ENCODE data around the gene ALDH2. TPM values are rescaled to one million over a fixed set of nuclear protein-coding genes. Genes with fewer than 3 reads are reported as not detected.

Gene ALDH2
- polyA plus RNA-seq, 1 of the 3 experiments (the other 2 are of a cell fraction): 67.5 TPM

DNA sequence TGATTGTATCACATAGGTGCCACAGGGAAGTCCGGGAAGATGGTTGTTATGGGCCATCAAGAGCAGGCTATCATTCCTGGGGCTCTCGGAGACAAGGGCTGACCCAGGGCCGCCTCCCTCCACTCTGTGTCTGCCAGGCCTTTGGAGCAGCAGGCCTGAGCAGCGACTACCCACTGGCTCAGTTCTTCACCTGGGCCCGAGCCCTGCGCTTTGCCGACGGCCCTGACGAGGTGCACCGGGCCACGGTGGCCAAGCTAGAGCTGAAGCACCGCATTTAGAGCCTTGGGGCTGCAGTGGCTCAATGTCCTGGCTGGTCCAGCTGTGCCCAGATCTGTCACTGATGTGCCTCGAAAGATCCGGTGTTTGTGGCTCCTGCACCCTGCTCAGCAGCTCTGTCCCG, 10.5 kb upstream of the ALDH2 start:
- TF ChIP-seq RFX5 (IDR thresholded peaks at IDR 0.05; ENCODE audit: low read length) (no peak), EZH2phosphoT487 (IDR thresholded peaks at IDR 0.05; ENCODE audit: borderline replicate concordance, low read depth) (no peak), RAD21 (IDR thresholded peaks at IDR 0.05; ENCODE audit: low read length) (no peak), SMC3 (IDR thresholded peaks at IDR 0.05; ENCODE audit: low read depth, low read length) (no peak), NFIC (IDR thresholded peaks at IDR 0.05; ENCODE audit: borderline replicate concordance) (no peak)
- TF ChIP-seq, protein P1, sequence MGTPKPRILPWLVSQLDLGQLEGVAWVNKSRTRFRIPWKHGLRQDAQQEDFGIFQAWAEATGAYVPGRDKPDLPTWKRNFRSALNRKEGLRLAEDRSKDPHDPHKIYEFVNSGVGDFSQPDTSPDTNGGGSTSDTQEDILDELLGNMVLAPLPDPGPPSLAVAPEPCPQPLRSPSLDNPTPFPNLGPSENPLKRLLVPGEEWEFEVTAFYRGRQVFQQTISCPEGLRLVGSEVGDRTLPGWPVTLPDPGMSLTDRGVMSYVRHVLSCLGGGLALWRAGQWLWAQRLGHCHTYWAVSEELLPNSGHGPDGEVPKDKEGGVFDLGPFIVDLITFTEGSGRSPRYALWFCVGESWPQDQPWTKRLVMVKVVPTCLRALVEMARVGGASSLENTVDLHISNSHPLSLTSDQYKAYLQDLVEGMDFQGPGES (IDR thresholded peaks at IDR 0.05; ENCODE audit: low read depth, low read length): no peak
- TF ChIP-seq, protein P2, sequence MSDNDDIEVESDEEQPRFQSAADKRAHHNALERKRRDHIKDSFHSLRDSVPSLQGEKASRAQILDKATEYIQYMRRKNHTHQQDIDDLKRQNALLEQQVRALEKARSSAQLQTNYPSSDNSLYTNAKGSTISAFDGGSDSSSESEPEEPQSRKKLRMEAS (IDR thresholded peaks at IDR 0.05; ENCODE audit: low read depth): no peak
- WGBS (ENCODE audit: low lambda C conversion rate): 98% methylated on average over 12 of the region's 15 CpGs
- H3F3A ChIP-seq (replicated peaks; ENCODE audit: insufficient read depth): no peaks in the 10 kb centered on the region
- H3K36me3 ChIP-seq (replicated peaks in 1 of 2; ENCODE audit: control insufficient read depth in 1 of 2, insufficient read depth in 2 of 2, low read length in 1 of 2): peaks cover under 1 to 12% of the 10 kb centered on the region in 2 experiments
- H3K4me2 ChIP-seq: no peak overlapping the region
- no peak overlapping the region for H3K9ac ChIP-seq
- H2AFZ ChIP-seq (ENCODE audit: low read depth): no peak overlapping the region
- no peaks in the 10 kb centered on the region for H3K9me3 ChIP-seq
- H3K4me3 ChIP-seq (ENCODE audit: low read depth in 2 of 2, low read length in 1 of 2): no peak overlapping the region
- no peak for DNase-seq
- no peaks in the 10 kb centered on the region for H4K20me1 ChIP-seq (ENCODE audit: insufficient read depth)
- ChIA-PET CTCF (interaction anchor here (8.6 kb wide), 1 partner anchor 56 kb away, joined by 101 read pairs; no protein-coding TSS in a partner anchor), POLR2A (no interaction called here)
- H3K27me3 ChIP-seq (ENCODE audit: insufficient read depth): no peaks in the 10 kb centered on the region
- H3K9me2 ChIP-seq: no peaks in the 10 kb centered on the region
- no peak overlapping the region for H3K27ac ChIP-seq (ENCODE audit: low read depth in 2 of 2, low read length in 1 of 2)
- peaks cover 0 to 27% of the 10 kb centered on the region in 2 experiments; a peak in 1 of 4 replicates for H3K4me1 ChIP-seq (ENCODE audit: control insufficient read depth in 1 of 2, insufficient read depth in 2 of 2, low read depth in 1 of 2, low read length in 1 of 2)
- no peaks in the 10 kb centered on the region for H3K79me2 ChIP-seq (ENCODE audit: insufficient read depth)

DNA sequence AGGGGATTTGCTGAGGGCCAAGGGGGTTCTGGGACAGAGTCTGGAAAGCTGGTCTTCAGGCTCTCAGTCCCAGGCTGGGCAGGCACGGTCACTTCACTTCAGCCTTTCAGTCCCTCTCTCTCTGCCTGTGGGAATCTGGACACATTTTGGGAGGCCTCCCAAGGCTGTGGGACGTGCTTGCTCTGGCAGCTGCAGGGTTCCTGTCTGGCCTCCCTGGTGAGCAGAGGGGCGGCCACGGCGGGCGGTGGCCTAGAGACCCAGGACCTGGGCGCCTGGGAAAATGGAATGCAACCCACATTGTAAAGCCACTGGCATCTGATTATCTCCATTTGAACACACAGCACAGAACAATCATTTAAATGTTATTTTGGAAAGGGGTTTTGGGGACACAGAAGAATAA, 10.1 kb upstream of the ALDH2 start:
- Histone ChIP-seq H3K4me1 (ENCODE audit: control insufficient read depth in 1 of 2, insufficient read depth in 2 of 2, low read depth in 1 of 2, low read length in 1 of 2) (peaks cover 0 to 27% of the 10 kb centered on the region in 2 experiments; a peak in 1 of 4 replicates), H3K4me3 (ENCODE audit: low read depth in 2 of 2, low read length in 1 of 2) (no peak overlapping the region), H3F3A (replicated peaks; ENCODE audit: insufficient read depth) (no peaks in the 10 kb centered on the region), H3K36me3 (replicated peaks in 1 of 2; ENCODE audit: control insufficient read depth in 1 of 2, insufficient read depth in 2 of 2, low read length in 1 of 2) (peaks cover 0 to 12% of the 10 kb centered on the region in 2 experiments), H2AFZ (ENCODE audit: low read depth) (no peak overlapping the region), H3K9me2 (no peaks in the 10 kb centered on the region), H3K79me2 (ENCODE audit: insufficient read depth) (no peaks in the 10 kb centered on the region), H3K9ac (no peak overlapping the region), H3K27me3 (ENCODE audit: insufficient read depth) (no peaks in the 10 kb centered on the region), H3K4me2 (no peak overlapping the region), H4K20me1 (ENCODE audit: insufficient read depth) (no peaks in the 10 kb centered on the region), H3K9me3 (no peaks in the 10 kb centered on the region), H3K27ac (ENCODE audit: low read depth in 2 of 2, low read length in 1 of 2) (no peak overlapping the region)
- DNase-seq: no peak
- ChIA-PET POLR2A (no interaction called here), CTCF (interaction anchor here (0.5 to 8.6 kb wide), 2 partner anchors 13 to 56 kb away, joined by 3 to 101 read pairs; no protein-coding TSS in a partner anchor)
- TF ChIP-seq NFIC (IDR thresholded peaks at IDR 0.05; ENCODE audit: borderline replicate concordance) (no peak), YY1 (IDR thresholded peaks at IDR 0.05; ENCODE audit: low read depth) (no peak), SMC3 (IDR thresholded peaks at IDR 0.05; ENCODE audit: low read depth, low read length) (no peak), MEF2A (IDR thresholded peaks at IDR 0.05; ENCODE audit: borderline replicate concordance, low read depth) (no peak), FOXJ3 (CRISPR knock-in tag; IDR thresholded peaks at IDR 0.05) (no peak), CHD2 (IDR thresholded peaks at IDR 0.05; ENCODE audit: low read length, partially characterized antibody) (no peak), RFX5 (IDR thresholded peaks at IDR 0.05; ENCODE audit: low read length) (no peak), TCF12 (IDR thresholded peaks at IDR 0.05) (no peak), NRF1 (IDR thresholded peaks at IDR 0.05; ENCODE audit: low read depth, low read length) (no peak), TAF1 (IDR thresholded peaks at IDR 0.05; ENCODE audit: borderline replicate concordance, low read depth, low read length) (no peak)
- TF ChIP-seq, protein P3, sequence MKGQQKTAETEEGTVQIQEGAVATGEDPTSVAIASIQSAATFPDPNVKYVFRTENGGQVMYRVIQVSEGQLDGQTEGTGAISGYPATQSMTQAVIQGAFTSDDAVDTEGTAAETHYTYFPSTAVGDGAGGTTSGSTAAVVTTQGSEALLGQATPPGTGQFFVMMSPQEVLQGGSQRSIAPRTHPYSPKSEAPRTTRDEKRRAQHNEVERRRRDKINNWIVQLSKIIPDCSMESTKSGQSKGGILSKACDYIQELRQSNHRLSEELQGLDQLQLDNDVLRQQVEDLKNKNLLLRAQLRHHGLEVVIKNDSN (IDR thresholded peaks at IDR 0.05; ENCODE audit: borderline replicate concordance, low read depth): no peak
- TF ChIP-seq, protein P2 (IDR thresholded peaks at IDR 0.05; ENCODE audit: low read depth): no peak
- TF ChIP-seq, protein P1 (IDR thresholded peaks at IDR 0.05; ENCODE audit: low read depth, low read length): no peak
- TF ChIP-seq, protein P4, sequence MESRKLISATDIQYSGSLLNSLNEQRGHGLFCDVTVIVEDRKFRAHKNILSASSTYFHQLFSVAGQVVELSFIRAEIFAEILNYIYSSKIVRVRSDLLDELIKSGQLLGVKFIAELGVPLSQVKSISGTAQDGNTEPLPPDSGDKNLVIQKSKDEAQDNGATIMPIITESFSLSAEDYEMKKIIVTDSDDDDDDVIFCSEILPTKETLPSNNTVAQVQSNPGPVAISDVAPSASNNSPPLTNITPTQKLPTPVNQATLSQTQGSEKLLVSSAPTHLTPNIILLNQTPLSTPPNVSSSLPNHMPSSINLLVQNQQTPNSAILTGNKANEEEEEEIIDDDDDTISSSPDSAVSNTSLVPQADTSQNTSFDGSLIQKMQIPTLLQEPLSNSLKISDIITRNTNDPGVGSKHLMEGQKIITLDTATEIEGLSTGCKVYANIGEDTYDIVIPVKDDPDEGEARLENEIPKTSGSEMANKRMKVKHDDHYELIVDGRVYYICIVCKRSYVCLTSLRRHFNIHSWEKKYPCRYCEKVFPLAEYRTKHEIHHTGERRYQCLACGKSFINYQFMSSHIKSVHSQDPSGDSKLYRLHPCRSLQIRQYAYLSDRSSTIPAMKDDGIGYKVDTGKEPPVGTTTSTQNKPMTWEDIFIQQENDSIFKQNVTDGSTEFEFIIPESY (IDR thresholded peaks at IDR 0.05; ENCODE audit: borderline replicate concordance, low read depth): no peak
- WGBS (ENCODE audit: low lambda C conversion rate): 95% methylated on average over 7 of the region's 7 CpGs
